GM19023 (cell line): ENCODE measurements around the gene TOB1.
"Not testable (repeated sequence)": the region's sequence is repeated elsewhere in the genome, so short reads cannot be mapped to it uniquely, and the experiment has no call there.

Source experiments
- ATAC-seq: cut with Tn5 transposase; IDR thresholded peaks from one replicate; pipeline ENCODE4 v1.9.1; 2021; ENCODE audit warnings: mild to moderate bottlenecking, moderate library complexity; ENCODE audit not compliant: unreplicated experiment

Gene TOB1

GRCh38 chr17:50899005-50899460 is 32.9 kb upstream of the TOB1 start:
- ATAC-seq: no peak

- no peak for ATAC-seq
These were observed 32.3 kb upstream of the TOB1 start for GRCh38 chr17:50898369-50899004.

DNA sequence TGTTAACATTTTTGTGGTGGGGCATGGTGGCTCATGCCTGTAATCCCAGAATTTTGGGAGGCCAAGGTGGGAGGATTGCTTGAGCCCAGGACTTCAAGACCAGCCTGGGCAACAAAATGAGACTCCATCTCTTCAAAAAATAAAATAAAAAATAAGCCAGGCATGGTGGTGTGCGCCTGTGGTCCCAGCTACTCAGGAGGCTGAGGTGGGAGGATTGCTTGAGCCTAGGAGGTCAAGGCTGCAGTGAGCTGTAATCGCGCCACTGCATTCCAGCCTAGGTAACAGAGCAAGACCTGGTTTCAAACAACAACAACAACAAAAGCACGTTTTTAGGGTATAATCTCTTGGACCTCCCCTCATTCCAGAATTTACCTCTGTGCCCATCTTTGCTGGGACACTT is 28.4 kb upstream of the TOB1 start:
- ATAC-seq: not testable (repeated sequence)

DNA sequence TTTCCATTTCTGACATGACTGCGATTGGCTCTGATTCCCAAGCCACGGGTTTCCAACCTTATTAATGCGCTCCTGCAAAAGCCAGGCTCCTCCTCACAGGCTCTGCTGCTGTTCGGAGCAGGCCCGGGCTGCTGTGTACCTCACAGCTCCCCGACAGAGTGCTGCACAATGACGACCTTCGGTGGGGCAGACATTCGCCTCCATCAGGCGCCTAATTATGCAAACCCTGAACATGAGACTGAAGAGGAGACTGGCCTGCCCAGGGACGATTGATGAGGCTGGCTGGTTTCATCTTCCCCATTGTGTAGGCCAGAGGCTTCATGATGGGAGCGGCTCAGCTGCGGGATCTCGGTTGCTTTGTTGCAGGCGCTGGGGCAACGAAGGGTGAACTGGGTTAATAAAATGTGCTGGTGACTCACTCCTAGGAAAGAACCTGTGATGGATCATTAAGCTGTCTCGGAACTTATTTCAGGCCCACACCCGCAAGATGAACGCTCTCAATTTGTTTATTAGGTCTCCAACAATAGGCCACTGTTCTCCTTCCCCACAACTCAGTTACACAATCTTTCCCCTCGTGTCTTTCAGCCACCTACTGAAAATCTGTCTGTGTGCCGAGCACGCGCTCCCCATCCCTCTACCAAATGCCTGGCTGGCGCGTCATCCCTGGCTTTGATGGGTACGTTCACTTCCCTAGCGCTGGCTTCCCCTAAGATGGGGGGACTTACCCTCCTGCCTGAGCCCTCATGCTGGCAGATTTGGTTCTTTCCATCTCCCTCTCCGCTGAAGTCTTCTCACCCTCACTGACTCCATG is 27.2 kb upstream of the TOB1 start:
- ATAC-seq: no peak

GRCh38 chr17:50892101-50892776 is 26.1 kb upstream of the TOB1 start:
- no peak for ATAC-seq

DNA sequence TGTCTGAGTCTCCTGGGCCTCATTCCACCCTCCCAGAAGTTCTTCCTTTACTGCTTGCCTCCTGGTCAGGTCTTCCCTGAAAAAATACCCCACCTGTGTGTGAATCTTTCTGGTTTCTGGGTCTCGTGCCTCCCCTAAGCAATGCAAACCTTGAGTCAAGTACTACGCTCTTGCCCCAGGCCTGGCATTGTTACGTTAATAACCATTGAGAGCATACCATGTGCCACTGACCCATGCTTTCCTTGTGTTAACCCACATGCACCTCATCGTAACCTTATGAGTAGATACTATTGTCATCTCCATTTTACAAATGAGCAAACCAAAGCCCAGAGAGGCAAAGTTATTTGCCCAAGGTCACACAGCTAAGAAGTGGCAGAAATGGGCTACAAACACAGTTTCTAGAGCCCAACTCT is 25.4 kb upstream of the TOB1 start:
- ATAC-seq: no peak

DNA sequence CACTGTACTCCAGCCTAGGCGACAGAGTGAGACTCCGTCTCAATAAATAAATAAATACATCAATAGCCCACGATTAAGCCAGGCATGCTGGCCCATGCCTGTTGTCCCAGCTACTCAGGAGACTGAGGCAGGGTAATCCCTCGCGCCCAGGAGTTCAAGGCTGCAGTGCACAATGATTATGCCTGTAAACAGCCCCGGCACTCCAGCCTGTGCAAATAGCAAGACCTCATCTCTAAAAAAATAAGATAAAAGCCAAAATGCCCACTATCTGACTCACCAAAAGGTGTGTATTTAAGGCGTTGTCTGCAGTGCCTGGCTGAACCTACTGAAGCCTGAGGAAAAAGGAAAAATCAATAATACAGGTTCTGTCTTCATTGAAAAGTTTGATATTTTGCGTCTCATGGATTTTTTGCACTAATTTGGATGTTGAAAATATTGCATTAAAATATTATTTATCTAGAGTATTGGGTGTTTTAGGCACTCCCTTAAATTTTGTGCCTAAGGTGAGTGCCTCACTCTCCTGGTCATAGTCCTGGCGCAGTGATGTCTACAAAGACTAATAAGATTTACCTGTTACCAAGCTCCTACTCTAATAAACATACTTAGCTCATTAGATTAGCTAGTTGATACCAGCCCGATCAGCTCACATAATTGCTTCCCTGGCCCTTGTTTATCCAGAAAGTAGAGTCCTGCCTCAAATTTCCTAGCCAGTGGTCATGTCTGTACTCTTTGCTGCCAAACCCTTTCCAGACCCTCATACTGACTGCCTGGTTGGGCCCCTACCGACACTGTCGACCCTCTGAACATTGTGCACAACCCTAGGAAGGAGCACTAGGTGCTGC is 24.7 kb upstream of the TOB1 start:
- ATAC-seq: no peak

DNA sequence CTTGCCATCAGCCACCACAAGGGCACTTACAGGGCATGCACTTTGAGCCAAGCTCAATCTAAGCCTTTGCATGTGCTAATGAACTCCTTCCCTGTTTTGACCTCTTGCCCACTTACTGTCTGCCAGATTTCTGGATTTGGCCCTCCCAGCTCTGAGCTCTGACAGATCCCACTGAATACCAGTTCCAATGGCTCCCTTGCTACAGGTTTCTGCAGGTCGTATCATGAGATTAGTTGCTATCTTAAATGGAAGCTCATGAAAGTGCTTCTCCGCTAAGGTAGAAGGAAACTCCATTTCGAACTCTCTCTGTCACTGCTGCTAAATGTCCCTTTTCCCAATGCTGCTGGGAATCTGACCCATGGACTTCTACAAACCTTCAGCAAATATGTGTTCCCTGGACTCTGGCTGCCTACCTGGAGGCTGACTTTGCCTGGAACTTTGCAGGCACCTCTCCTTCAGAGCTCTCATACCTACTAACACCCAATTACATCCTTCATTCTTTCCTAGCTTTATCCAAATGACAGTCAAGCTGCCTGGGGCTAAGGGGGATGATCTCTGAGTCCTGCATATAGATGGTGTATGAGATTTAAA is 23.5 kb upstream of the TOB1 start:
- ATAC-seq: no peak

GRCh38 chr17:50887705-50888245 is 21.6 kb upstream of the TOB1 start:
- no peak for ATAC-seq

DNA sequence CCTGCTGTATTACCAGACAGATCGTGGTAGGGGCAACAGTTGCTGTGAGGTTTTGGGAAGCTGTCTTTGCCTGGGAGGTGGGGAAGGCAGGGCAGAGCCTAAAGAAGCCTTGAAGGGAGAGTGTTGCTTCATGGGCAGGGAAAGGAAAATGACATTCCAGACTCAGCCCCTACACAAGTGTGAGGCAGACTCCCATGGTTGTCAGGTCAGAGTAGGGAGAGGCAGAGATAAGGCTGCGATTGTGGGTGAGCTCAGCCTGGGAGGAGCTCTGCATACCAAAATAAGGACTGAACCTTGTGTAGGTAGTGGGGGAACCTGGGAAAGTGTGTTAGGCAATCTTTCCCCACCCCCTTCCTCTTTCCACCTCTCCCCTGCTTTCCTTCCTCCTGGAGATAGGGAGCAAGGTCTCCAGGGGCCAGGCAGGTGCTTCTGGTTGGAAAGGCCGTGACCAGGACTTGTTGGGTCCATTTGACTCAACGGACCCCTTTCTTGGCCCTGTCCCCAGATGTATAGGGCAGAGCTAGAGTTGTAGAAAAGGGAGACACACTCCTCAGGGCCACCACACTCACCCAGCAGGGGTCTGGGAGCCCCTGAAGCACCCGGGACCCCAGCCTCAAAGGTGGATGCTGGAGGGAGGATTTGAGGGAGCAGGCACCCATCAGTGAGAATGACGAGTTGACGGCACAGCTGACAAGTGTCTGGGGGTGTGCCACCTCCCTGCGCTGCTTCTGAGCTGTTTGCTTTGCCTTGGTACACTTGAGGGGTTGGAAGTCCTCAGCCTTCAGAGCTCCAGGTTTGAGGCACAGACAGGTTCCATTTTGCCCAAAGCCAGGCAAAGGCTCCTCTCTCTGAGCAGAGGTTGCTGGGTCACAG is 18.5 kb upstream of the TOB1 start:
- no peak for ATAC-seq

- ATAC-seq: no peak
These were observed 17.8 kb upstream of the TOB1 start for GRCh38 chr17:50883850-50884438.

GRCh38 chr17:50882851-50883250 is 16.7 kb upstream of the TOB1 start:
- ATAC-seq: no peak

- ATAC-seq: no peak
These were observed 15.0 kb upstream of the TOB1 start for GRCh38 chr17:50881182-50881581.

DNA sequence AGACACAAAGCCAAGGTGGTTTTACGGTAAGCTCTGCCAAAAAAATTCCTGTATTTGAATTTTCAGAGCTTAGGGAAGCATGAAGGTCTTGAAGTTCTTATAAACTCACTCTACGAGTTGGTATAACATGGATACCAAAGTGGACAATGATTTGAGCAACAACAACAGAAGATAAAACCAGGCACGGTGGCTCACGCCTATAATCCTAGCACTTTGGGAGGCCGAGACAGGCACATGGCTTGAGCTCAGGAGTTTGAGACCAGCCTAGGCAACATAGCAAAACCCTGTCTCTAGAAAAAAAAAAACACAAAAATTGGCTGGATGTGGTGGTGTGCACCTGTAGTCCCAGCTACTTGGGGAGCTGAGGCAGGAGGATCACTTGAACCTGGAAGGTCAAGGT is 12.9 kb upstream of the TOB1 start:
- no peak for ATAC-seq

DNA sequence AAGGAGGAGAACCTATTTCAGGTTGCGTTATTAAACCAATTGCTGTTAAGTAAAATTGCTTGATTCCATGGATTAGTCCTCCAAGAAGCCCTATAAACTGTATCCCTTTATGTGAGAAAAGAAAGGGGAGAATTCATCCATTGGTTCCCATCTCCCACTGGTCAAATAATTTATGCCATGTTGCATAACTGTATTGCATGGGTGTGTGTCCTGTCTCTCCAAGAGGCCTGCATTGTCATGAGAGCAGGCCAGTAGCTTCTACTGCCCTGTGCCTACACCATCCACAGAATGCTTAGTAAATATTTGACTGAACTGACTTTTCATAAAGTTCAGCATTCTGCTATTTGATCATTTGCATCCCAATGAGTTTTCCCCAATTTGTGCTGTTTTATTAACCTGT is 11.7 kb upstream of the TOB1 start:
- no peak for ATAC-seq

DNA sequence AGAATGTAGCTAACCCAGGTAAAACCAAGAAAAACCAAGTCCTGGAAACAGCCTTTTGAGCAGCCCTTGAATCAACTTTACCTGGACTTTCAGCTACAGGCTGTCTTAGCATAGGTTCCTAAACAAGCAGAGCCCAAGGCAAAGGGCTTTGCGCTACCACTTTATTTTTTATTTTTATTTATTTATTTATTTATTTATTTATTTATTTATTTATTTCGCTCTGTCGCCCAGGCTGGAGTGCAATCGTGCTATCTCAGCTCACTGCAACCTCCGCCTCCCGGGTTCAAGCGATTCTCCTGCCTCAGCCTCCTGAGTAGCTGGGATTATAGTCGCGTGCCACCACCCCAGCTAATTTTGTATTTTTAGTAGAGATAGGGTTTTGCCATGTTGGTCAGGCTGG is 10.9 kb upstream of the TOB1 start:
- ATAC-seq: not testable (repeated sequence)

- ATAC-seq: no peak
These were observed 8.9 kb upstream of the TOB1 start for GRCh38 chr17:50875074-50875473.

GRCh38 chr17:50872710-50873424 is 6.7 kb upstream of the TOB1 start:
- no peak for ATAC-seq
